Lung (tissue), 12 donors: ENCODE data around the gene PIPOX. TPM values are rescaled to one million over a fixed set of nuclear protein-coding genes. Genes with fewer than 3 reads are reported as not detected.

Experiments
- ATAC-seq: fragments of 200-7000 bp; cut with Tn5 transposase; one replicate; pipeline ENCODE4 v1.9.1; 2020; ENCODE audit warnings: moderate number of reproducible peaks; ENCODE audit not compliant: insufficient read depth, low FRiP score
- DNase-seq, 3 donors: peaks; one replicate each; pipeline ENCODE4 v3.0.0-alpha.2; 2013 to 2017
- H3K27ac ChIP-seq, 2 donors: one replicate each; pipeline ENCODE4 v1.5.1; 2013; ENCODE audit warnings: mild to moderate bottlenecking in 2 of 2, moderate library complexity in 2 of 2, control low read depth in 1 of 2, inconsistent platforms in 1 of 2, low read depth in 1 of 2, low read length in 1 of 2
- H3K27me3 ChIP-seq, 3 donors: one replicate each; pipeline ENCODE4 v1.5.1; 2013; ENCODE audit warnings: low read length in 2 of 3; ENCODE audit not compliant: control insufficient read depth in 3 of 3, insufficient read depth in 3 of 3
- H3K36me3 ChIP-seq, 4 donors: one replicate each; pipeline ENCODE4 v1.5.1; 2013; ENCODE audit warnings: low read length in 4 of 4, mild to moderate bottlenecking in 1 of 4, moderate library complexity in 1 of 4; ENCODE audit not compliant: control insufficient read depth in 4 of 4, insufficient read depth in 4 of 4
- H3K4me1 ChIP-seq, 5 donors: one replicate each; pipeline ENCODE4 v1.5.1; 2013; ENCODE audit warnings: low read length in 5 of 5, mild to moderate bottlenecking in 2 of 5, moderate library complexity in 1 of 5; ENCODE audit not compliant: control insufficient read depth in 5 of 5, insufficient read depth in 5 of 5
- H3K4me3 ChIP-seq: one replicate; pipeline ENCODE4 v1.5.1; 2013; ENCODE audit warnings: mild to moderate bottlenecking, control low read depth, moderate library complexity
- H3K9ac ChIP-seq, 2 donors: one replicate each; pipeline ENCODE4 v1.5.1; 2013; ENCODE audit warnings: low read length in 2 of 2, control low read depth in 1 of 2; ENCODE audit not compliant: insufficient read depth in 1 of 2
- H3K9me3 ChIP-seq, 4 donors: one replicate each; pipeline ENCODE4 v1.5.1; 2013; ENCODE audit warnings: low read length in 3 of 4, mild to moderate bottlenecking in 1 of 4, moderate library complexity in 1 of 4; ENCODE audit not compliant: control insufficient read depth in 4 of 4, insufficient read depth in 3 of 4
- WGBS, 2 donors: extraction: QIAGEN DNeasy Blood & Tissue Kit; methylation state at CpG; one replicate each; pipeline ENCODE4 v1.1.7; 2013; 5-methylcytosine and 5-hydroxymethylcytosine counted together
- polyA plus RNA-seq, 2 donors: library from polyadenylated mRNA; stranded (reverse); fragments of 200-250 nt; gene quantifications; one replicate each; pipeline ENCODE4 v1.2.1, GENCODE V29; 2013
- total RNA-seq, 2 donors: library from RNA; depleted of rRNA in 1 of 2; stranded (reverse); fragments of >200 nt in 1 of 2; gene quantifications; one replicate each; pipeline ENCODE4 v1.2.1, GENCODE V29; 2014 to 2021
- TF ChIP-seq, protein P1 (sequence below): IDR thresholded peaks from 2 replicates; pipeline ENCODE4 v1.5.1; 2012; ENCODE audit warnings: mild to moderate bottlenecking; ENCODE audit errors: control extremely low read depth, extremely low read depth
- donor health status: control.
- donor health status: control.
- donor health status: Bipolar disorder and iron deficiency.
- donor health status: healthy.
- donor health status: DM: yes; HTN: yes; CAD: no.

PIPOX gene
- total and polyA plus RNA-seq, 4 donors, result 0.27 to 1.9 (median 0.91) TPM

GRCh38 chr17:29062215-29062614 lies 19.3 kb downstream of the PIPOX start:
- DNase-seq (no peak), ATAC-seq (no peak)
- H3K9ac ChIP-seq, result no peak overlapping the region
- no peak overlapping the region for H3K27ac ChIP-seq
- no peaks in the 10 kb centered on the region for H3K36me3 ChIP-seq
- WGBS, 2 donors, result 91 to 95% methylated on average over 9 of the region's 9 CpGs
- no peaks in the 10 kb centered on the region for H3K9me3 ChIP-seq
- peaks cover 0 to 2% (median 0%) of the 10 kb centered on the region in 5 donors for H3K4me1 ChIP-seq
- no peak overlapping the region for H3K4me3 ChIP-seq
- no peaks in the 10 kb centered on the region for H3K27me3 ChIP-seq
- TF ChIP-seq, protein P1, sequence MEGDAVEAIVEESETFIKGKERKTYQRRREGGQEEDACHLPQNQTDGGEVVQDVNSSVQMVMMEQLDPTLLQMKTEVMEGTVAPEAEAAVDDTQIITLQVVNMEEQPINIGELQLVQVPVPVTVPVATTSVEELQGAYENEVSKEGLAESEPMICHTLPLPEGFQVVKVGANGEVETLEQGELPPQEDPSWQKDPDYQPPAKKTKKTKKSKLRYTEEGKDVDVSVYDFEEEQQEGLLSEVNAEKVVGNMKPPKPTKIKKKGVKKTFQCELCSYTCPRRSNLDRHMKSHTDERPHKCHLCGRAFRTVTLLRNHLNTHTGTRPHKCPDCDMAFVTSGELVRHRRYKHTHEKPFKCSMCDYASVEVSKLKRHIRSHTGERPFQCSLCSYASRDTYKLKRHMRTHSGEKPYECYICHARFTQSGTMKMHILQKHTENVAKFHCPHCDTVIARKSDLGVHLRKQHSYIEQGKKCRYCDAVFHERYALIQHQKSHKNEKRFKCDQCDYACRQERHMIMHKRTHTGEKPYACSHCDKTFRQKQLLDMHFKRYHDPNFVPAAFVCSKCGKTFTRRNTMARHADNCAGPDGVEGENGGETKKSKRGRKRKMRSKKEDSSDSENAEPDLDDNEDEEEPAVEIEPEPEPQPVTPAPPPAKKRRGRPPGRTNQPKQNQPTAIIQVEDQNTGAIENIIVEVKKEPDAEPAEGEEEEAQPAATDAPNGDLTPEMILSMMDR, result no peak

- Histone ChIP-seq H3K9ac (no peak overlapping the region), H3K36me3 (no peaks in the 10 kb centered on the region)
- no peak for ATAC-seq
Observed at GRCh38 chr17:29063992-29064391, 21.1 kb downstream of the PIPOX start.

GRCh38 chr17:29066047-29066446 lies 23.1 kb downstream of the PIPOX start:
- 85 to 97% methylated on average over 7 of the region's 7 CpGs for WGBS, 2 donors
- TF ChIP-seq, protein P1, result no peak
- no peaks in the 10 kb centered on the region for H3K9me3 ChIP-seq
- H3K4me1 ChIP-seq, result peaks cover 0 to 5% (median 0%) of the 10 kb centered on the region in 5 donors
- H3K4me3 ChIP-seq, result no peak overlapping the region
- no peaks in the 10 kb centered on the region for H3K27me3 ChIP-seq
- no peak overlapping the region for H3K9ac ChIP-seq
- no peak for ATAC-seq
- H3K36me3 ChIP-seq, result no peaks in the 10 kb centered on the region
- DNase-seq, result no peak
- no peak overlapping the region for H3K27ac ChIP-seq

More at GRCh38 chr17:29063992-29064391, 21.1 kb downstream of the PIPOX start:
- no peak for DNase-seq
- Histone ChIP-seq H3K4me3 (no peak overlapping the region), H3K27me3 (no peaks in the 10 kb centered on the region), H3K27ac (no peak overlapping the region), H3K9me3 (no peaks in the 10 kb centered on the region), H3K4me1 (peaks cover 0 to 2% (median 0%) of the 10 kb centered on the region in 5 donors)
- WGBS, 2 donors, result 65 to 76% methylated on average over 7 of the region's 7 CpGs
- TF ChIP-seq, protein P1, result no peak

DNA sequence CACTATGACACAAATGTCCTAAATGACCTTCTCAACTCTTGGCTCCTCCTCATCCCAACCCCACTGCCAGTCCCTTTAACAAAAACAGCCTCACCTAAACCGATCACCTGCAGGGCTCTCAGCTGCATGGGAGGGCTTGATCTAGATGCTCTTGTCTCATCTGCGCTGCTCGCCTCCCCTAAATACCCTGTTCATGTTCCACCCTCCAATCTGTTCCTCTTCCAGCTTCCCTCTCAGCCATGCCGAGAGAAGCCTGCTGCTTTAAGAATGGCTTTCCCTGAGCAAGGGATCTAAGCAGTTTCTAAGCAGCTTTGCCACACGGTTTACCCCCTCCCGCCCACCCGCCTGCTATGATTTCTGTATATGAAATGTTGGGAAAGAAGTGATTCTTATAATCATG lies 23.7 kb downstream of the PIPOX start:
- Histone ChIP-seq H3K9ac (no peak overlapping the region), H3K4me1 (peaks cover 0 to 5% (median 0%) of the 10 kb centered on the region in 5 donors), H3K27ac (no peak overlapping the region), H3K4me3 (no peak overlapping the region), H3K27me3 (no peaks in the 10 kb centered on the region), H3K36me3 (no peaks in the 10 kb centered on the region), H3K9me3 (no peaks in the 10 kb centered on the region)
- DNase-seq, result no peak
- no peak for ATAC-seq
- WGBS, 2 donors, result 78 to 84% methylated on average over 7 of the region's 7 CpGs
- TF ChIP-seq, protein P1, result no peak
